Transverse colon (tissue), 4 donors: Measurements from ENCODE around the gene PLA2G2D. TPM values are rescaled to one million over a fixed set of nuclear protein-coding genes. Genes with fewer than 3 reads are reported as not detected.

Experiments used
- DNase-seq: peaks from one replicate; pipeline ENCODE4 v3.0.0-alpha.2; 2019
- H3K27ac ChIP-seq, 4 donors: fragments of 200-600 bp; sonication (generic); 2 replicates each; pipeline ENCODE4 v1.5.1; 2016 to 2018; ENCODE audit warnings: inconsistent platforms in 4 of 4
- H3K27me3 ChIP-seq: fragments of 200-600 bp; sonication (generic); 2 replicates; pipeline ENCODE4 v1.5.1; 2017; ENCODE audit warnings: inconsistent platforms
- H3K36me3 ChIP-seq, 4 donors: fragments of 200-600 bp; sonication (generic); 2 replicates each; pipeline ENCODE4 v1.5.1; 2017 to 2019; ENCODE audit warnings: inconsistent platforms in 4 of 4
- H3K4me1 ChIP-seq, 4 donors: fragments of 200-600 bp; sonication (generic); 2 replicates each; pipeline ENCODE4 v1.5.1; 2017 to 2020; ENCODE audit warnings: inconsistent platforms in 4 of 4
- H3K4me3 ChIP-seq, 4 donors: fragments of 200-600 bp; sonication (generic); 1 replicate in 1 of 4; 2 replicates in 3 of 4; pipeline versions ENCODE4 v1.5.1 to v1.6.1; 2017 to 2019; ENCODE audit warnings: inconsistent platforms in 4 of 4
- H3K9me3 ChIP-seq, 2 donors: fragments of 200-600 bp; sonication (generic); 2 replicates each; pipeline ENCODE4 v1.5.1; 2017 to 2019; ENCODE audit warnings: inconsistent platforms in 2 of 2
- EP300 ChIP-seq: sonication (generic); formaldehyde crosslinking; IDR thresholded peaks from one replicate; pipeline ENCODE4 v1.6.1; 2017; ENCODE audit warnings: antibody characterized with exemption, low read depth
- POLR2A ChIP-seq: fragments of 450-650 bp; IDR thresholded peaks from one replicate; pipeline ENCODE4 v1.6.1; 2016; ENCODE audit warnings: antibody characterized with exemption, mild to moderate bottlenecking, moderate library complexity
- POLR2AphosphoS5 ChIP-seq, 3 donors: sonication (generic); formaldehyde crosslinking; IDR thresholded peaks; one replicate each; pipeline ENCODE4 v1.6.1; 2016; ENCODE audit warnings: antibody characterized with exemption in 3 of 3
- WGBS, 2 donors: methylation state at CpG; one replicate each; pipeline ENCODE4 v1.1.5; 2018; ENCODE audit warnings: low coverage in 1 of 2; 5-methylcytosine and 5-hydroxymethylcytosine counted together
- in situ Hi-C, 4 donors: fragments of 200-750 bp; cut with MboI; loops; one replicate each; pipeline versions ENCODE4 v1.15.0 to v1.15.1; 2017; ENCODE audit warnings: low sequenced_read_pairs in 3 of 4, low pct_ligation_motif_present in 1 of 4, low pct_unique_long_range_greater_than_20kb in 1 of 4
- intact Hi-C: fragments of 100-400 bp; cut with DNase I; formaldehyde crosslinking; loops from one replicate; pipeline ENCODE4 v1.15.1; 2023; ENCODE audit warnings: low total_unique reads
- total RNA-seq, 4 donors: library from RNA; depleted of rRNA; stranded (reverse); fragments of >200 nt; gene quantifications; one replicate each; pipeline ENCODE4 v1.1.0, GENCODE V29; 2016
- TF ChIP-seq, protein P1 (sequence below), 5 experiments: fragments of 200-600 bp in 3 of 5; fragments of 450-650 bp in 2 of 5; sonication (generic) in 3 of 5; IDR thresholded peaks; 1 replicate in 2 of 5; 2 replicates in 3 of 5; pipeline ENCODE4 v1.5.1; 2016 to 2017; ENCODE audit warnings: antibody characterized with exemption in 5 of 5, inconsistent platforms in 3 of 5, mild to moderate bottlenecking in 2 of 5, moderate library complexity in 1 of 5

PLA2G2D gene
- total RNA-seq, 4 donors from 2014 or later, result 0.16 TPM; not detected in 3

- no peaks in the 10 kb centered on the region for H3K27me3 ChIP-seq
- intact Hi-C loops, result no loop called here
- 82 to 93% methylated on average over 3 to 16 of the region's 16 CpGs for WGBS, 2 donors
- no peaks in the 10 kb centered on the region for H3K36me3 ChIP-seq
- TF ChIP-seq EP300 (no peak), POLR2A (no peak), POLR2AphosphoS5 (IDR thresholded peaks at IDR 0.05) (no peak)
- TF ChIP-seq, protein P1, sequence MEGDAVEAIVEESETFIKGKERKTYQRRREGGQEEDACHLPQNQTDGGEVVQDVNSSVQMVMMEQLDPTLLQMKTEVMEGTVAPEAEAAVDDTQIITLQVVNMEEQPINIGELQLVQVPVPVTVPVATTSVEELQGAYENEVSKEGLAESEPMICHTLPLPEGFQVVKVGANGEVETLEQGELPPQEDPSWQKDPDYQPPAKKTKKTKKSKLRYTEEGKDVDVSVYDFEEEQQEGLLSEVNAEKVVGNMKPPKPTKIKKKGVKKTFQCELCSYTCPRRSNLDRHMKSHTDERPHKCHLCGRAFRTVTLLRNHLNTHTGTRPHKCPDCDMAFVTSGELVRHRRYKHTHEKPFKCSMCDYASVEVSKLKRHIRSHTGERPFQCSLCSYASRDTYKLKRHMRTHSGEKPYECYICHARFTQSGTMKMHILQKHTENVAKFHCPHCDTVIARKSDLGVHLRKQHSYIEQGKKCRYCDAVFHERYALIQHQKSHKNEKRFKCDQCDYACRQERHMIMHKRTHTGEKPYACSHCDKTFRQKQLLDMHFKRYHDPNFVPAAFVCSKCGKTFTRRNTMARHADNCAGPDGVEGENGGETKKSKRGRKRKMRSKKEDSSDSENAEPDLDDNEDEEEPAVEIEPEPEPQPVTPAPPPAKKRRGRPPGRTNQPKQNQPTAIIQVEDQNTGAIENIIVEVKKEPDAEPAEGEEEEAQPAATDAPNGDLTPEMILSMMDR (IDR thresholded peaks at IDR 0.05), result peak in 4 of 5 experiments; percentile 23 to 49 (median 28)
- H3K9me3 ChIP-seq, result peaks cover 7 to 9% of the 10 kb centered on the region in 2 donors
- H3K4me3 ChIP-seq, result no peak overlapping the region
- DNase-seq, result no peak
- H3K27ac ChIP-seq, result peak overlapping the region; percentile 8 to 61 (median 43)
- peaks cover 0 to 15% (median 0%) of the 10 kb centered on the region in 4 donors for H3K4me1 ChIP-seq
- in situ Hi-C loops, result loop anchor here in 1 of 4 donors (25.0 kb wide), 1 partner anchor 253 kb away; the partner anchor contains the start of gene PLA2G2E
Observed at GRCh38 chr1:20165522-20165951, 46.2 kb upstream of the PLA2G2D start.

GRCh38 chr1:20164694-20165202, 45.4 kb upstream of the PLA2G2D start:
- peak overlapping the region in 3 of 4 donors; percentile 22 to 34 (median 31) for H3K27ac ChIP-seq

GRCh38 chr1:20160034-20160433, 40.7 kb upstream of the PLA2G2D start:
- peaks cover 16 to 30% of the 10 kb centered on the region in 2 donors for H3K9me3 ChIP-seq
- H3K27ac ChIP-seq, result no peak overlapping the region
- 55% methylated on average over 1 of the region's 1 CpG; no CpG with 5 or more reads in 1 of the 2 donors for WGBS, 2 donors
- in situ Hi-C loops, result loop anchor here in 1 of 4 donors (25.0 kb wide), 1 partner anchor 248 kb away; the partner anchor contains the start of gene PLA2G2E
- H3K4me1 ChIP-seq, result peaks cover 0 to 2% (median 0%) of the 10 kb centered on the region in 4 donors
- no peak for TF ChIP-seq POLR2A
- TF ChIP-seq POLR2AphosphoS5 (IDR thresholded peaks at IDR 0.05), result no peak
- TF ChIP-seq, protein P1 (IDR thresholded peaks at IDR 0.05), result no peak
- TF ChIP-seq EP300, result no peak
- intact Hi-C loops, result no loop called here
- no peak overlapping the region for H3K4me3 ChIP-seq
- no peaks in the 10 kb centered on the region for H3K36me3 ChIP-seq
- DNase-seq, result no peak
- no peaks in the 10 kb centered on the region for H3K27me3 ChIP-seq

More at GRCh38 chr1:20164694-20165202, 45.4 kb upstream of the PLA2G2D start:
- Histone ChIP-seq H3K9me3 (peaks cover 15 to 16% of the 10 kb centered on the region in 2 donors), H3K27me3 (no peaks in the 10 kb centered on the region), H3K4me3 (no peak overlapping the region), H3K4me1 (peaks cover 0 to 15% (median 0%) of the 10 kb centered on the region in 4 donors), H3K36me3 (no peaks in the 10 kb centered on the region)
- TF ChIP-seq POLR2A (no peak), POLR2AphosphoS5 (IDR thresholded peaks at IDR 0.05) (no peak), EP300 (no peak)
- TF ChIP-seq, protein P1 (IDR thresholded peaks at IDR 0.05), result no peak
- intact Hi-C loops (no loop called here), in situ Hi-C loops (loop anchor here in 1 of 4 donors (25.0 kb wide), 1 partner anchor 252 kb away; the partner anchor contains the start of gene PLA2G2E)
- no peak for DNase-seq
- WGBS, 2 donors, result 74% methylated on average over 15 of the region's 15 CpGs; no CpG with 5 or more reads in 1 of the 2 donors

GRCh38 chr1:20158358-20159070, 39.2 kb upstream of the PLA2G2D start:
- in situ Hi-C loops (loop anchor here in 3 of 4 donors (10.0 to 25.0 kb wide), 2 partner anchors 244 to 246 kb away; partner anchors contain the start of gene PLA2G2E (in 1 of the 3)), intact Hi-C loops (no loop called here)
- Histone ChIP-seq H3K9me3 (peaks cover 16 to 30% of the 10 kb centered on the region in 2 donors), H3K27me3 (no peaks in the 10 kb centered on the region), H3K36me3 (no peaks in the 10 kb centered on the region), H3K4me3 (no peak overlapping the region), H3K4me1 (peaks cover 0 to 4% (median 2%) of the 10 kb centered on the region in 4 donors), H3K27ac (no peak overlapping the region)
- no peak for TF ChIP-seq POLR2AphosphoS5 (IDR thresholded peaks at IDR 0.05)
- no peak for TF ChIP-seq EP300
- no peak for TF ChIP-seq POLR2A
- TF ChIP-seq, protein P1 (IDR thresholded peaks at IDR 0.05), result no peak
- 83 to 92% methylated on average over 2 to 7 of the region's 7 CpGs for WGBS, 2 donors
- DNase-seq, result no peak
